OCI-M1 (cell line): ENCODE data around the gene EVI5.
"Not testable (repeated sequence)": the region's sequence is repeated elsewhere in the genome, so short reads cannot be mapped to it uniquely, and the experiment has no call there.

Source experiments
- DNase-seq: peaks from one replicate; lab custom pipeline; 2025; lab: John Stamatoyannopoulos, UW

Gene EVI5

DNA sequence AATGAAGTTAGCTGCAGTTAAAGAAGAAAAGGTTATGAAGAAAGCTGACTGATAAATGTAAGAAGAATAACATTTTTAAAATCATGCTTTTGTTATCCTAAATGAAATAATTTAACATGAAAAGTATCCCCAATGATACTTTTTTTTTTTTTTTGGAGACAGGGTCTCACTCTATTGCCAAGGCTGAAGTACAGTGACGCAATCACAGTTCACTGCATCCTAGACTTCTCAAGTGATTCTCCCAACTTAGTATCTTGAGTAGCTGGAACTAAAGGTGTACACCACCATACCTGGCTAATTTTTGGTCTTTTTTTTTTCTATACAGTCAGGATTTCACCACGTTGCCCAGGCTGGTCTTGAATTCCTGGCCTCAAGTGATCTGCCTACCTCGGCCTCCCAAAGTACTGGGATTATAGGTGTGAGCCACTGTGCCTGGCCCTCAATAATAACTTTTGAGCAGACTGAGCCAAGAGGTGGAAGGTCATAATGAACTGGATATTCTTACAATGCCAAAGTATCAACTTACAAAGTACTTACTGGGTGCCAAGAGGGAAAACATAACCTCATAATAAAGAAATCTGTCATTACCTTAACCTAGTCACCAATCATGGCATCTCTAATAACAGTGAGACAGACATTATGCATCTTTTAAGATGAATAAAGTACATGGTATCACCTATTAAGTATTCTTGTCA, 94.5 kb downstream of the EVI5 start:
- DNase-seq = no peak

DNA sequence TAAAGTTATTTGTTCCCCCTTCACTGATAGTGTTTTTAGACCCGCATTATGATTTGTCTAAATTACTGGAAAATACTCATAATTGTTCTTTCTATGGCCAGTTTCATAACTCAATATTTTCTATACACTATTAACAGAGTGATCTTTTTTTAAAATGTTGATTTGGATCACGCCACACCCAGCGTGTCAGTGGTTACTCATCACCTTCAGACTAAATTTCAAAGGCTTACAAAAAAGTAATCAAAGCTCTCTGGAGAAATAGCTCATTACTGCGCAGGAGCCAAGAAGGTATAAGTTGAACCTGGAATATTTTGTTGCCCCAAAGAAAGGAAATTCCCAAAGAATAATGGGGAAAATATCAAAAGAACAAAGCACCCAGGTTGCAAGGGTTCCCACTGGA, 104.9 kb downstream of the EVI5 start:
- DNase-seq = no peak

DNA sequence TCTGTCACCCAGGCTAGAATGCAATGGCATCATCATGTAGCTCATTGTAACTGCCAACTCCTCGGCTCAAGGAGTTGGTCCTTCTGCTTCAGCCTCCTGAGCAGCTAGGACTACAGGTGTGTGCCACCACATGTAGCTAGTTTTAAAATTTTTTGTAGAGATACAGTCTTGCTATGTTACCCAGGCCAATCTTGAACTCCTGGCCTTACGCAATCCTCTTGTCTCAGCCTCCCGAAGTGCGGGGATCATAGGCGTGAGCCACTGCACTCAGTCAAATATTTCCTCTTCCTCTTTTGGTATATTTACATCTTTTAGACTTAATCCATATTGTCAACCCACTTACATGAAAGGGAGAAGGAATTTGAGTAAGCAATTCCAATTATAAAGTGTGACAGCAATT, 121.1 kb downstream of the EVI5 start:
- DNase-seq = peak; percentile 4

DNA sequence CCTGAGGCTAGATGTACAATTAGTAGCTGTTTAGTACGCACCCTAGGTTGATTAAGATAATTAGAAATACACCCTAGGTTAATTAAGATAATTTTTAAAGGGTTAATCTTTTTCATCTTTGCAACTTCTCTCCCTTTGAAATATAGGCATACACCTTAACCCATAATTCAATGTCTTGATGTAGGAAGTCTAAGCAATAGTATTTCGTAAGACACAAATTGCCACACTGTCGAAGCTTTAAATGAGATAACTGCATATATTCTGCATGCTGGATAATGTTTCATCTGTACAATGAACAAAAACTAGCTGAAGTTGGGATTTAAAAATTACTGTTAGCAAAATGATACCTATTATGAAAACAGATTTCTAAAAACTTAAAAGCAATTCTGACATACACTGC, 122.9 kb downstream of the EVI5 start:
- no peak for DNase-seq

DNA sequence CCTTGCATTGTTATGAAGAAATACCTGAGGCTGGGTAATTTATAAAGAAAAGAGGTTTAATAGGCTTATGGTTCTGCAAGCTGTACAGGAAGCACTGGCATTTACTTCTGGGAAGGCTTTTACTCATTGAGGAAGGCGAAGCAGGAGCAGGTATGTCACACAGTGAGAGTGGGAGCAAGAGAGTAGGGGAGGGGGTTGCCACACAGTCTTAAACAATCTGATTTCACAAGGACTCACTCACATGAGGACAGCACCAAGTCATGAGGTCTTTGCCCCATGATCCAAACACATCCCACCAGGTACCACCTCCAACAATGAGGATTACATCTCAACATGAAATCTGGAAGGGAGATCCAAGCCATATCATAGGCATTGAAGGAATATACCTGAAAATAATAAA, 127.2 kb downstream of the EVI5 start:
- no peak for DNase-seq

DNA sequence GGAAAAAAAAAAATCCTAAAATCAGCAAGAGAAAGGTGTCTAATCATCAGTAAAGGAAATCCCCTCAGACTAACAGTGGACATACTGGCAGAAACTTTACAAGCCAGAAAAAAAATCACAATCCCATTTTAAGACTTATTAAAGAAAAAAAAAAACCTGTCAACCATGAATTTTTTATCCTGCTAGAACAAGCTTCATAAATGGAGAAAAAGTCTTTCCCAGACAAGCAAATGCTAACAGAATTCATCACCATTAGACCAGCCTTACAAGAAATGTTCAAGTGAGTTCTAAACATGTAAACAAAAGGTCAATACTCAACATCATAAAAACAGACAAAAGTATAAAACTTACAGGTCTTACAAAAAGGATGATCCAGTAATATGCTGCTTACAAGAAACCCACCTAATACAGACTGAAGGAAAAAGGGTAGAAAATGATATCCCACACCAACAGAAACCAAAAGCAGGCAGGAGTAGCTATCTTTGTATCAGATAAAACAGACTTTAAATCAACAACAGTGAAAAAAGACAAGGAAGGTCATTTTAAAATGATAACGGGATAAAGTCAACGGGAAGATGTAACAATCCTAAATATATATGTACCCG, 129.6 kb downstream of the EVI5 start:
- DNase-seq = peak; percentile 8

DNA sequence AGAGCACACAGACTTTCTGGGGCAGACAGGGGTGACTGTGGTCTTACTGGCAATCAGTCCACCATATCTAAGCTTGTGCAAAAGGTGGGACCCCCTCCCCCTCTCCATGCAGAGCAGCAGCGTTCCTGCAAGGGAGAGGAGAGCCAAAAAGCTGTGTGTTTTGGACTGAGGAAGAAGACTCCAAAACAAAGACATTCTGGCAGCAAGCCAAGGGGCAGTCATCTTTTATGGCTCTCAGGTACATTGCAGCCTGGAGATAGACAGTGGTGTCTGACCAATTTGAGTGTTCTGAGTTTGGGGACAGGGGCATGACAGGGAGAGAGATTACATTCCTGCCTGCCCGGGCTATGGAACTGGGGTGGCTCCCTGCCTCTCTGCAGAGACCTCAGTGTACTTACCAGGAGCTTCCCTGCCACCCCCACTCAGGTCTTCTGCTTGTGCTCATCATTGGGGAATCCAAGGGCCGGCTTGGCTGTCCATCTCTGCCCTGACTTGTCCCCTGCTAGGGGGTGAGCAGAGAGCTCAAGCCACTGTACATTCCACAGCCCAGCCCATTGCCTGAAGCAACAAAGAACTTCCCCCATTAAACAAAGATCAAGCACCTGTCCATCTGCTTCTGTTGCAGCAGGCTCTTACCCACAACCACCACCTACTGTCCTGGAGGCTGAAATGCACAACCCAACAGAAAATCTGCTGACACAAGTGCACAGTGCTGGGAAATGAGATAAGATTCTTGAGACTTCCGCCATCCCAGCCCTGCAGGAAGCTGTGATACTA, 131.1 kb downstream of the EVI5 start:
- DNase-seq = peak; percentile 92

DNA sequence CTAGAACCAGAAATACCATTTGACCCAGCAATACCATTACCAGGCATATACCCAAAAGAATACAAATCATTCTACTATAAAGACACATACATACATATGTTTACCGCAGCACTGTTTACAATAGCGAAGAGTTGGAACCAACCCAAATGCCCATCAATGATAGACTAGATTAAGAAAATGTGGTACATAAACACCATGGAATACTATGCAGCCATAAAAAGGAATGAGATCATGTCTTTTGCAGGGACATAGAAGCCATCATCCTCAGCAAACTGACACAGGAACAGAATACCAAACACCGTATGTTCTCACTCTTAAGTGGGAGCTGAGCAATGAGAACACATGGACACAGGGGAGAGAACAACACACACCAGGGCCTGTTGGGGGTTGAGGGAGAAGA, 144.2 kb downstream of the EVI5 start:
- DNase-seq = not testable (repeated sequence)

DNA sequence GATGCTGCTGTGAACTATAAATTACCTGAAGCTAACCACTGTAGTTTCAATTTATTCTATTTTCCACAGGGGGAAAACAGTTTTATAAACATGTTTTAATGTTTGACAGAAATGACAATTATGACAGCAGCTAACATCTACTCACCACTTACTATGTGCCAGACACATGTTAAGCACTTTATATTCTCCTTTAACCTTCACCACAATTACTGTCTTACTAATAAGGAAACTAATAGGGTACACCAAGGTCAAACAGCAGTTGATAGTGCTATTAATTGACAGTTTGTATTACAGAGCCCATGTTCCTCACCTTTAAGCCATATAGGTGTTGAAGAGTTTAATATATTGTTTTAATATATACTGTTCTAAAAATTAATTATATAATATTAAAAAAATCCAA, 146.4 kb downstream of the EVI5 start:
- DNase-seq = no peak

DNA sequence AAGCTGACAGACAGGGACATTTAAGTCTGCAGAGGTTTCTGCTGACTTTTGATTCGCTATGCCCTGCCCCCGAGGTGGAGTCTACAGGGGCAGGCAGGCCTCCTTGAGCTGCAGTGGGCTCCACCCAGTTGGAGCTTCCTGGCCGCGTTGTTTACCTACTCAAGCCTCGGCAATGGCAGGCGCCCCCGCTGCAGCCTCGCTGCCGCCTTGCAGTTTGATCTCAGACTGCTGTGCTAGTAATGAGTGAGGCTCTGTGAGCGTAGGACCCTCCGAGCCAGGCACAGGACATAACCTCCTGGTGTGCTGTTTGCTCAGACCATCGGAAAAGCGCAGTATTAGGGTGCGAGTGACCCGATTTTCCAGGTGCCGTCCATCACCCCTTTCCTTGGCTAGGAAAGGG, 149.7 kb downstream of the EVI5 start:
- DNase-seq = not testable (repeated sequence)

DNA sequence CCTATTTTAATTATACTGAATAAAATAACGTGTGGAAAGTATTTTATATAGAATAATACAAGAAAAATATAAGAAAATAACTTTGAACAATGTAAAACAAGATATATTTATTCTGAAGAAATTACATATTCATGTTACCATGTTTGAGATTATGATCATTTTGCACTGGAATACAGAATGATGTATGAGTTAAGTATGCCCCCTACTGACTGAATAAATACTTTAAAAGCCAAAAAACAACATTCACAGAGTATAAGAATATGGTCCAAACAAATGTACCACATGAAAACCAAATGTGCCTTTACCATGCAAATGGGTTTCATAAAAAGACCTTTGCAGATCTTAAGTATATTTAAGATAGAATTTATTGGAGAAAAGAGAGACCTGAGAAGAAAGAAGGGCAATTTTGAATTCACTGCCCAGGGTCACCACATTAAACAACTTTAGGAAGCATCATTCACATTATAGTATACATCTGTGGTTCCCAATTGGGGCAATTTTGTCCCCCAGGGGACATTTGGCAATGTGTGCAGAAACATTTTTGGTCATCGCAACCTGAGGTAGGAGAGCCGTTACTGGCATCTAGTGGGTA, 161.6 kb downstream of the EVI5 start:
- DNase-seq = peak; percentile 64

DNA sequence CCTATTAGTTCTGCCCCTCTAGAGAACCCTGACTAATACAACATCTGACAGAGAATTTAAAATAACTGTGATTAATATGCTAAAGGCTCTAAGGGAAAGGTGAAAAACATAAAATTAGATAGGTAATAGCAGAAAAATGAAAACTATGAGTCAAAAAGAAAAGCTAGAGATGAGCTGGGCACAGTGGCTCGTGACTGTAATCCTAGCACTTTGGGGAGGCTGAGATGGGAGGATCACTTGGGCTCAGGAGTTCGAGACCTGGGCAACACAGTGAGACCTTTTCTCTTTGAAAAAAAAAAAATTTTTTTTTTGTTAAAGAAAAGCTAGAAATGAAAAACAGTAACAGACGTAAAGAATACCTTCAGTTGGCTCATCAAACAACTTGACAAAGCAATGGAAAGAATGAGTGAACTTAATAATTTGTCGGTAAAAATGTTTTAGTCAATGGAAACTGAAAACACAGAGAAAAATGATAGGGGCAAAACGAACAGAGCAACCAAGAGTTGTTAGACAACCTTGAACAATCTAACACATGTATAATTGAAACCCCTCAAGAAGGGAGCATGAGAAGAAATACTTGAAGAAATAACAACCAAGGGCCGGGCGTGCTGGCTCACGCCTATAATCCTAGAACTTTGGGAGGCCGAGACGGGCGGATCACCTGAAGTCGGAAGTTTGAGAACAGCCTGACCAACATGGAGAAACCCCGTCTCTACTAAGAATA, 165.3 kb downstream of the EVI5 start:
- DNase-seq = no peak

DNA sequence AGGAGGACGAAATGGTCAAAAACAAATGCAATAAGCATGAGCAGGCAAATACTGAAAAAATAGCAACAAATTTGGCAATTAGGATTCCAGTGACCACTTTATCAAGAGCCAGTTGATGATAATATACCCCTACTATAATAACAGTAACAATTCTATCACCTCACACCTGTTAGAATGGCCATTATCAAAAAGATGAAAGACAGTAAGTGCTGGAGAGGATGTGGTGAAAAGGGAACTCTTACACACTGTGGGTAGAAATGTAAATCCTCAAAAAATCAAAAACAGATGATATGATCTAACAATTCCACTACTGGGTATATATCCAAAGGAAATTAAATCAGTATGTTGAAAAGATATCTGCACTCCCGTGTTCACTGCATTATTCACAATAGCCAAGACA, 183.9 kb downstream of the EVI5 start:
- no peak for DNase-seq

DNA sequence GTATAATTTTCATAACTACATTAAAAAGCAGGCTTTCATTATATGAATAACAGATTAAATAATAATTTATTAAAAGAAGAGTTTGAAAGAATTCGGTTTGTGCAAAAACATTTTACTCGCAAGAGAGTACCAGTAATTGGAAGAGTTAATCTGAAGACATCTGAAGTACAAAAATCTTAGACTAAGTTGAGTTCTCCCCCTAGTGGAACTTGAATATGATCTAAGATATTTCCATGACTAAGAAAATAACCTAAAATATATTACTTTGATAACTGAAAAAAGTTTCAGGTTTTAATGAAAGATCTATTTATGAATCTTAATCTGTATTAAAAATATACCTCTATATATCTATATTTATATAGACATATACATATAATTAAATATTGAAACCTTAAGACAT, 185.7 kb downstream of the EVI5 start:
- DNase-seq = peak; percentile 78

DNA sequence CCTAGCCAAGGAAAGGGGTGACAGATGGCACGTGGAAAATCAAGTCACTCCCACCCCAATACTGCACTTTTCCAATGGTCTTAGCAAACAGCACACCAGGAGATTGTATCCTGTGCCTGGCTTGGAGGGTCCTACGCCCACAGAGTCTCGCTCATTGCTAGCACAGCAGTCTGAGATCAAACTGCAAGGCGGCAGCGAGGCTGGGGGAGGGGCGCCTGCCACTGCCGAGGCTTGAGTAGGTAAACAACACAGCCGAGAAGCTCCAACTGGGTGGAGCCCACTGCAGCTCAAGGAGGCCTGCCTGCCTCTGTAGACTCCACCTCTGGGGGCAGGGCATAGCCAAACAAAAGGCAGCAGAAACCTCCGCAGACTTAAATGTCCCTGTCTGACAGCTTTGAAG, 195.5 kb downstream of the EVI5 start:
- DNase-seq = not testable (repeated sequence)

DNA sequence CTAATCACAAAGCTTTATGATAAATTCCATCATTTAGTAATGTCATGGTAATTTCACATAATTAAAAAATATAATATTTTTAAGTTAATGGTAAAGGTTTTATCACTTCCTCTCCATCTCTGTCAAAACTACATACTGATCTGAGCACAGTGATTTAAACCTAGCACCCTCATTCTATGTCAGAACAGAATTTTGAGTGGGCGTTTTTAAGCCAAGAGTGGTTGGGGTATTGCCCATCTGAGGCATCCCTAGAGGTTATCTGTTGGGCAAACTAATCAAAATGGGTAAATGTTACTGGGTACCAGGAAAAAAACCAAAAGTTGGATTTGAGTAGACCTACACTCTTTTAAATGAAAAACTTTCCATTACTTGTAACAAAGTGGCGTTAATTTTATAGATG, 197.5 kb downstream of the EVI5 start:
- no peak for DNase-seq

DNA sequence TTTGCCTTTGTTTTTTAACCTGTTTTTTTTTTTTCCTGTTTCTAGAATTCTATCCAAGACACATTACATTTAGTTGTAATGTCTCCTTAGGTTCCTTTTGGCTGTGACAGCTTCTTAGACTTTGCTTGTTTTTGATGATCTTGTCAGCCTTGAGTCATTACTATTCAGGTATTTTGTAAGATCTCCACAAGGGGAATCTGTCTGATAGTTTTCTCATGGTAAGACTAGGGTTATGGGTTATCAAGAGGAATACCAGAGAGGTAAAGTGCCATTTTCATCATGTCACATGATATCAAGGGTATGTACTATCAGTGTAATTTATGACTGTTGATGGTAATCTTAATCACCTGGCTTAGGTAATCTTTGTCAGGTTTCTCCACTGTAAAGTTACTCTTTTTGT, 199.1 kb downstream of the EVI5 start:
- DNase-seq = no peak

DNA sequence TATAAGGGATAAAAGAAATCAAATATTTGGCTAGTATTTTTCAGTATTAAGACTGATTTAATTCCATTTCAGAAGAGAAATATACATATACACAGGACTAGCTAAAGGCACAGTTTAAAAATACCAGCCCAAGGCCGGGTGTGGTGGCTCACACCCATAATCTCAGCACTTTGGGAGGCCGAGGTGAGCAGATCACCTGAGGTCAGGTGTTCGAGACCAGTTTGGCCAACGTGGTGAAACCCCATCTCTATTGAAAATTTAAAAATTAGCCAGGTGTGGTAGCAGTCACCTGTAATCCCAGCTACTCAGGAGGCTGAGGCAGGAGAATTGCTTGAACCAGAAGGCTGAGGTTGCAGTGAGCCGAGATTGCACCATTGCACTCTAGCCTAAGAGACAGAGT, 200.1 kb downstream of the EVI5 start:
- DNase-seq = not testable (repeated sequence)

DNA sequence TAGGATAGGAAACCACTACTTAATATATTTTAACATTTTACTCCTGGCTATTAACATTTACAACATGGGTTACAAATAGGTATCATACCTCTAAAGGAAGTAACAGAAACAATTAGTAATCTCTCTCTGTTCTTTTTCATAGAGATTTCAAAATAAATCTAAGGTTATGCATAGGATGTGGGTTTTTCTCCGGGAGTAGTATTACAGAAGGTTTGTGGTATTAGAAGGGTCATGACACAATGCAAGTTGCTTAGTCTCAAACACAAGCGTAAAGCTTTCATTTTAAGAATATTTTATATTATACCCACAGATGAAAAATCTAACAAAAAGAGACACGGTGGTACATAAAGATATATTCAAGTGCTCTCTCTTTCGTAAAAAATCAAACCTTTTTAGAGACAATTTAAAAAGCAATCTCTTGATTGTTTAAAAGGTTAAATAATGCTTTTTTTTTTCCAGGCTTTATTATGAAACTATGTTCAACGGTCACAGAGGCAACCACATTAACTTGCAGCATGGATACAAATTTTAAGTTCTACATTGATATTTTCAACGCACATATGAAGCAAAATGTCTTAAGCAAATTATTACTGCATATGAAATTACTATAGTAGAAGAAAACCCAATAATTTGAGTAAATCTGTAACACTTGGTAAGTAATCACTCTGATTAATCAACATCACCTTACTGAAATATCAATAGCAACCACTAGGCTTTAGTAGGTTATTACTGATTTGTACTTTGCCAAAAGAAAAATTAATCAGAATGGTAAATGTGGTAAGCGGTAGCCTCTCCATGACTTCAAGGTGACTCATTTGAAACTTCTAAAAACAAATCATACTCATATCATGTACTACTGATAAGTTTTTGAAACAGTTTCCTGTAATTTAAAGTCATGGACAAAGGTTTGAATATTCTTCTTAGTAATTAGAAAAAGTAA, 200.8 kb downstream of the EVI5 start:
- DNase-seq = no peak

DNA sequence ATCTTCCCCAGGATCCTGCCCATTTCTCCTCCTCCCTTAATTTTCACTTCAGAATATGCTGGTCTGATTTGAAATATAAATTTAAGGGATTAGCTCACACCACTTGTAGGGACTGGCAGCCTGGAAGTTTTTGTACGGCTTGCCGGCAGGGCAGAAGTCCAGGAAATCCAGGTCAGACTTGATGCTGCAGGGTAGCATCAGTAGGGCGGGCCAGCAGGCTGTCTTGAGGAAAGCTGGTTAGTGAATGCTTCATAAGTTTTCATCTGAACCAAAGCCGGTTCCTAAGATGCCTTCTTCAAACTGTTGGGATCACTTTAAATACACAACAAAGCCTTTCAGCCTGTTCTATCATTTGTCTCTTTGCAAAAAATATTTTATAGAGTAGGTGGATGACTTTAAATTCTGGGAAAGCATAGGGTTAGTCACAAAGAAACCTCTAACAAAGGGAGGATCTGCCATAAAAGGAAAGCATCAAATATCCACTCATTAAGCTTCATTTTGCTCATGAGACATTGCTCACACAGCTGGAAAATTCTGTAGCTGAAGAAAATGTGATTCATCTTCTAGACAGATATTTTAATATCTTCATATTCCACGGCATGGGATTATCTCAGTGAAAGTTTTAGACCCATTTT, 207.5 kb downstream of the EVI5 start:
- no peak for DNase-seq

DNA sequence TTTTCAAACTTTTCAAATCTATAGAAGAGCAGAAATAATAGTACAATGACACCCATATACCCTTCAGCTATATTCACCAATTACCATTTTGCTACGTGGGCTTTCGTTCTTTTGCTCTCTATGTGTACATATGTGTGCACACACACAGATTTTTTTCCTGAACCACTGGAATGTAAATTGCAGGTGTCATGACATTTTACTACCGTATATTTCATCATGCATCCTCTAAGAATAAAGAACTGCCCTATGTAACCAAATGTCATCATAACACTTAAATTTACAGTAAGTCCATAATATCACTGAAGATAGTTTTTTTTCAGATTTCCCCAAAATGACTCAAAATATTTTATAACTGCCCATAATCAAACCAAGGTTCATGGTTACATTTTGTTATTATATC, 209.8 kb downstream of the EVI5 start:
- no peak for DNase-seq
